VCaP (cell line): ENCODE results near the gene AKAP6.
A peak's percentile ranks its signal among the peaks of the same experiment; 100 is the strongest.

Experiments used
- H3K27ac ChIP-seq: fragments of 450-650 bp; 2 replicates; pipeline ENCODE4 v1.5.1; 2017
- CTCF ChIP-seq: fragments of 450-650 bp; conservative IDR thresholded peaks from 2 replicates; pipeline ENCODE4 v1.5.1; 2017; ENCODE audit warnings: mild to moderate bottlenecking, moderate library complexity

The AKAP6 gene

GRCh38 chr14:32350020-32350419 is 20.9 kb downstream of the AKAP6 start:
- no peak for TF ChIP-seq CTCF
- no peak overlapping the region for H3K27ac ChIP-seq

GRCh38 chr14:32352631-32353030 is 23.5 kb downstream of the AKAP6 start:
- no peak overlapping the region for H3K27ac ChIP-seq
- no peak for TF ChIP-seq CTCF

- H3K27ac ChIP-seq, result 0 out of 2 replicates have a peak overlapping the region, but pooled peaks have one; percentile 1
- TF ChIP-seq CTCF, result no peak
These were observed 25.6 kb downstream of the AKAP6 start for GRCh38 chr14:32354716-32355115.

GRCh38 chr14:32358781-32359180 is 29.7 kb downstream of the AKAP6 start:
- no peak for TF ChIP-seq CTCF
- no peak overlapping the region for H3K27ac ChIP-seq

GRCh38 chr14:32361674-32362073 is 32.6 kb downstream of the AKAP6 start:
- no peak overlapping the region for H3K27ac ChIP-seq
- TF ChIP-seq CTCF, result no peak

GRCh38 chr14:32363761-32364160 is 34.7 kb downstream of the AKAP6 start:
- no peak for TF ChIP-seq CTCF
- H3K27ac ChIP-seq, result no peak overlapping the region

- H3K27ac ChIP-seq, result no peak overlapping the region
- no peak for TF ChIP-seq CTCF
These were observed 35.8 kb downstream of the AKAP6 start for GRCh38 chr14:32364941-32365340.
